ENCODE data around the gene RRM2. TPM values are rescaled to one million over a fixed set of nuclear protein-coding genes. Genes with fewer than 3 reads are reported as not detected.

RRM2 gene
- total and polyA plus RNA-seq, 9 donors: 12.2 to 66.2 (median 39.9) TPM

Other genes starting within 250 kb of the RRM2 start
- 1.0 TPM for gene GRHL1, start 171.0 kb upstream of the RRM2 start, total RNA-seq
- gene GRHL1, start 171.0 kb upstream of the RRM2 start, polyA plus RNA-seq (ENCODE audit: insufficient read depth in 1 of 8, insufficient read length in 8 of 8, low replicate concordance in 1 of 8): 1 to 10 TPM in 5 of 8 donors, under 1 TPM in 3; 0.48 to 4.3 (median 1.0) TPM
- gene KLF11, start 79.2 kb upstream of the RRM2 start, total RNA-seq: 12.5 TPM
- 10 to 100 TPM; 18.1 to 24.3 (median 21.8) TPM for gene KLF11, start 79.2 kb upstream of the RRM2 start, polyA plus RNA-seq (ENCODE audit: insufficient read depth in 1 of 8, insufficient read length in 8 of 8, low replicate concordance in 1 of 8)
- gene CYS1, start 42.3 kb upstream of the RRM2 start, total RNA-seq: 11.5 TPM
- 10 to 100 TPM in 6 of 8 donors, 1 to 10 TPM in 2; 6.5 to 16.8 (median 12.3) TPM for gene CYS1, start 42.3 kb upstream of the RRM2 start, polyA plus RNA-seq (ENCODE audit: insufficient read depth in 1 of 8, insufficient read length in 8 of 8, low replicate concordance in 1 of 8)
- 18.8 TPM for gene HPCAL1, start 180.2 kb downstream of the RRM2 start, total RNA-seq
- gene HPCAL1, start 180.2 kb downstream of the RRM2 start, polyA plus RNA-seq (ENCODE audit: insufficient read depth in 1 of 8, insufficient read length in 8 of 8, low replicate concordance in 1 of 8): 10 to 100 TPM; 23.8 to 51.0 (median 32.9) TPM

All from muscle of leg (tissue), 9 donors.